HepG2 (cell line): ENCODE data around the gene ANGPTL2. TPM values are rescaled to one million over a fixed set of nuclear protein-coding genes. Genes with fewer than 3 reads are reported as not detected.

Experiments used
- CBX2 ChIP-seq, 2 experiments: fragments of 200-600 bp in 1 of 2; sonication (generic); formaldehyde crosslinking in 1 of 2; IDR thresholded peaks; 2 replicates each; pipeline versions ENCODE4 v1.7.0 to v1.8.1; 2018 to 2022; ENCODE audit warnings: low read depth in 2 of 2, low read length in 1 of 2, mild to moderate bottlenecking in 1 of 2, missing genetic modification reagents in 1 of 2
- PRDM10 ChIP-seq: sonication (generic); formaldehyde crosslinking; IDR thresholded peaks from 2 replicates; pipeline ENCODE4 v1.4.0; 2020; ENCODE audit warnings: low read depth, missing genetic modification reagents
- ZXDC ChIP-seq: sonication (generic); formaldehyde crosslinking; IDR thresholded peaks from 2 replicates; pipeline ENCODE4 v1.5.0; 2020; ENCODE audit warnings: mild to moderate bottlenecking, missing genetic modification reagents
- polyA plus RNA-seq, 8 experiments: library from polyadenylated mRNA; depleted of rRNA in 3 of 8; stranded (reverse) in 7 of 8; unstranded in 1 of 8; fragments of >200 nt; fragmentation: Illumina TruSeq in 4 of 8; extraction: Trizol in 4 of 8; gene quantifications; 2 replicates each; pipeline versions ENCODE4 v1.2.1 to v1.2.3, GENCODE V29; 2011 to 2016; ENCODE audit warnings: low read depth in 4 of 8, missing spikeins in 1 of 8, mixed read lengths in 1 of 8; ENCODE audit not compliant: insufficient read depth in 1 of 8
- total RNA-seq, 5 experiments: library from RNA; depleted of rRNA; stranded (reverse); fragments of >200 nt; fragmentation: Illumina TruSeq; extraction: Trizol; gene quantifications; 2 replicates each; pipeline ENCODE4 v1.2.3, GENCODE V29; 2016; ENCODE audit warnings: low read depth in 1 of 5
- TF ChIP-seq, protein P1 (sequence below): sonication (generic); formaldehyde crosslinking; IDR thresholded peaks from 2 replicates; pipeline ENCODE4 v1.4.0; 2020; ENCODE audit warnings: missing genetic modification reagents
- TF ChIP-seq, protein P2 (sequence below): sonication (generic); formaldehyde crosslinking; IDR thresholded peaks from 2 replicates; pipeline ENCODE4 v1.4.0; 2020; ENCODE audit warnings: mild to moderate bottlenecking, missing genetic modification reagents
- TF ChIP-seq, protein P3 (sequence below): sonication (generic); formaldehyde crosslinking; IDR thresholded peaks from 2 replicates; pipeline ENCODE4 v1.9.0; 2022; ENCODE audit warnings: low read depth, missing genetic modification reagents

The ANGPTL2 gene
- total and polyA plus RNA-seq, 2 of the 13 experiments (the other 11 are each of a cell fraction or from before 2014, with no cell fraction given), result 0.91 to 21.0 TPM

DNA sequence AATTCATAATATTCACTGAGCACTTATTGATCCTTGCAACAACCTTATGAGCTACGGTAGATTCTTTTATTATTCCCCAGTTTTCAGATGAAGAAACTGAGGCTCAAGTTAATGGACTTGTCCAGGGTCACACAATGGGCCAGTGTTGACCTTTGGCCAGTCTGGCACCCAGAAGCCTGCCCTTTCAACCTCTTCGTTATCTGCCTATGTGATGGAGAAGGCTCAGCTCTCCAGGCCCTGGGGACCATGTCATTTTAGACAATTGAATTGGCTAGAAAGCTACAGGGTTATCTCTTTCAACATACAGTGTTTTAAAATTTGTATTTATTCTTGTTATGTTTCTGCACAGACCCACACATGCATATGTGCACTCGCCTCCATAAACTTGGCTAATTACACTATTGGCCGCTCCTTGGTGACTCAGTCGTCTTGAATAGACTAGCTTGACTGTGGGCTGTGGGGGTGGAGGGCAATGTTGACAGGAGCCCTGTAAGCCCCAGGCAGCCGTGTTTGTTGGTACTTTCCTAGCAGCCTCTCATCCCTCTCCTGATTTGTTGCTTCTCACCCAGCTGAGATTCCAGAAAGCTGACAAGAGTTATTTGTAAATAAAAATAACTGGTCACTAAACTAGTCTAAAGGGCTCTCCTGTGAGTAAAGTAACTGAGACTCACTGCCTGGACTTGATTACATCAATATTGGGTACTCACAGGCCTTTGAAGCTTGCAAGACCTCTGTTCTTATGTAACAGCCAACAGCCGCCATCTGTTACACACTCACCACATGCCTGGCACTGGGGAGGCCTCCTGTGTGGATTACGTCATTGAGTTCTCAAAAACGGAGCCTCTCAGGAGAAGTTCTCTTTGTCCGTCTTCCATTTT, 8.5 kb upstream of the ANGPTL2 start (continued):
- TF ChIP-seq, protein P1, sequence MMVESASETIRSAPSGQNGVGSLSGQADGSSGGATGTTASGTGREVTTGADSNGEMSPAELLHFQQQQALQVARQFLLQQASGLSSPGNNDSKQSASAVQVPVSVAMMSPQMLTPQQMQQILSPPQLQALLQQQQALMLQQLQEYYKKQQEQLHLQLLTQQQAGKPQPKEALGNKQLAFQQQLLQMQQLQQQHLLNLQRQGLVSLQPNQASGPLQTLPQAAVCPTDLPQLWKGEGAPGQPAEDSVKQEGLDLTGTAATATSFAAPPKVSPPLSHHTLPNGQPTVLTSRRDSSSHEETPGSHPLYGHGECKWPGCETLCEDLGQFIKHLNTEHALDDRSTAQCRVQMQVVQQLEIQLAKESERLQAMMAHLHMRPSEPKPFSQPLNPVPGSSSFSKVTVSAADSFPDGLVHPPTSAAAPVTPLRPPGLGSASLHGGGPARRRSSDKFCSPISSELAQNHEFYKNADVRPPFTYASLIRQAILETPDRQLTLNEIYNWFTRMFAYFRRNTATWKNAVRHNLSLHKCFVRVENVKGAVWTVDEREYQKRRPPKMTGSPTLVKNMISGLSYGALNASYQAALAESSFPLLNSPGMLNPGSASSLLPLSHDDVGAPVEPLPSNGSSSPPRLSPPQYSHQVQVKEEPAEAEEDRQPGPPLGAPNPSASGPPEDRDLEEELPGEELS, result no peak
- TF ChIP-seq, protein P2, sequence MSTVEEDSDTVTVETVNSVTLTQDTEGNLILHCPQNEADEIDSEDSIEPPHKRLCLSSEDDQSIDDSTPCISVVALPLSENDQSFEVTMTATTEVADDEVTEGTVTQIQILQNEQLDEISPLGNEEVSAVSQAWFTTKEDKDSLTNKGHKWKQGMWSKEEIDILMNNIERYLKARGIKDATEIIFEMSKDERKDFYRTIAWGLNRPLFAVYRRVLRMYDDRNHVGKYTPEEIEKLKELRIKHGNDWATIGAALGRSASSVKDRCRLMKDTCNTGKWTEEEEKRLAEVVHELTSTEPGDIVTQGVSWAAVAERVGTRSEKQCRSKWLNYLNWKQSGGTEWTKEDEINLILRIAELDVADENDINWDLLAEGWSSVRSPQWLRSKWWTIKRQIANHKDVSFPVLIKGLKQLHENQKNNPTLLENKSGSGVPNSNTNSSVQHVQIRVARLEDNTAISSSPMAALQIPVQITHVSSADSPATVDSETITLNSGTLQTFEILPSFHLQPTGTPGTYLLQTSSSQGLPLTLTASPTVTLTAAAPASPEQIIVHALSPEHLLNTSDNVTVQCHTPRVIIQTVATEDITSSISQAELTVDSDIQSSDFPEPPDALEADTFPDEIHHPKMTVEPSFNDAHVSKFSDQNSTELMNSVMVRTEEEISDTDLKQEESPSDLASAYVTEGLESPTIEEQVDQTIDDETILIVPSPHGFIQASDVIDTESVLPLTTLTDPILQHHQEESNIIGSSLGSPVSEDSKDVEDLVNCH, result no peak
- TF ChIP-seq PRDM10 (peak; percentile 51; the same call in 1 of the 2 replicates), CBX2 (IDR thresholded peaks at IDR 0.05; ENCODE audit: low read depth, low read length) (no peak), CBX2 (CRISPR knock-in tag; IDR thresholded peaks at IDR 0.05; ENCODE audit: low read depth) (no peak), ZXDC (no peak)
- TF ChIP-seq, protein P3, sequence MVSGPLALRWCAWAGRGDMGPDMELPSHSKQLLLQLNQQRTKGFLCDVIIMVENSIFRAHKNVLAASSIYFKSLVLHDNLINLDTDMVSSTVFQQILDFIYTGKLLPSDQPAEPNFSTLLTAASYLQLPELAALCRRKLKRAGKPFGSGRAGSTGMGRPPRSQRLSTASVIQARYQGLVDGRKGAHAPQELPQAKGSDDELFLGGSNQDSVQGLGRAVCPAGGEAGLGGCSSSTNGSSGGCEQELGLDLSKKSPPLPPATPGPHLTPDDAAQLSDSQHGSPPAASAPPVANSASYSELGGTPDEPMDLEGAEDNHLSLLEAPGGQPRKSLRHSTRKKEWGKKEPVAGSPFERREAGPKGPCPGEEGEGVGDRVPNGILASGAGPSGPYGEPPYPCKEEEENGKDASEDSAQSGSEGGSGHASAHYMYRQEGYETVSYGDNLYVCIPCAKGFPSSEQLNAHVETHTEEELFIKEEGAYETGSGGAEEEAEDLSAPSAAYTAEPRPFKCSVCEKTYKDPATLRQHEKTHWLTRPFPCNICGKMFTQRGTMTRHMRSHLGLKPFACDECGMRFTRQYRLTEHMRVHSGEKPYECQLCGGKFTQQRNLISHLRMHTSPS (CRISPR knock-in tag), result no peak
